Right hindlimb (tissue), 1 donor: ENCODE measurements around the gene NANS.
"Not testable (repeated sequence)": the region's sequence is repeated elsewhere in the genome, so short reads cannot be mapped to it uniquely, and the experiment has no call there.

Source experiments
- DNase-seq: peaks from one replicate; pipeline ENCODE4 v3.0.0-alpha.2; 2018

Gene NANS

DNA sequence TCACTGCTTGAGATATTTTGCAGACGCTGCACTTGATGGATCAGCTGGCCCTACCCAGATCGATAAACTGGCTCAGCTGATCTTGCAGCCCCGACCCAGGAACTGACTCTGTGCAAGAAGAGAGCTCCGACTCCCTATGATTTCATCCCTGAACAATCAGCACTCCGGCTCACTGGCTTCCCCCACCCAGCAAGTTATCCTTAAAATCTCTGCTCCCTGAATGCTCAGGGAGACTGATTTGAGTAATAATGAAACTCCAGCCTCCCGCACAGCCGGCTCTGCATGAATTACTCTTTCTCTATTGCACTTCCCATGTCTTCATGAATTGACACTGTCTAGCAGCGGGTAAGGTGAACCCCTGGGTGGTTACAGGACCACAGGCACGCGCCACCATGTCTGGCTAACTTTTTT lies 16.9 kb upstream of the NANS start:
- no peak for DNase-seq

DNA sequence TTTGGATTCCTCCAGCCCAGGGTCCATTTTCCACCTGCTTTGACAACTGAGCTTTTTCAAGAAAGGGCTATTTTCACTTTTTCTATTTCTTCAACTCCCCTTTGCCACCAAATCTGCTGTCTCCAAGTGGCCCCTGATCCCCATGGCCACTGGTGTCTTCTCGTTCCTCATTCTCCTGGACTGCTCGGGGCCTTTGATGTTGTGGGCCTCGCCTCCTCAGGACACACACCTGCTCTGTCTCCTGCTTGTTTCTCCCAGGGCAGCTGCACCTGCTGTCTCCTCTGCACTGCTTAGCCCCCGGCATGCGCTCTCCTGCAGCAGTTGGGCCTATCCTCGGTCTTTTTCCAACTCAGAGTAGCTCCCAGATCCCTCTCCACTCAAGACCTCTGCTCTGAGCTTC lies 16.3 kb upstream of the NANS start:
- DNase-seq: no peak

DNA sequence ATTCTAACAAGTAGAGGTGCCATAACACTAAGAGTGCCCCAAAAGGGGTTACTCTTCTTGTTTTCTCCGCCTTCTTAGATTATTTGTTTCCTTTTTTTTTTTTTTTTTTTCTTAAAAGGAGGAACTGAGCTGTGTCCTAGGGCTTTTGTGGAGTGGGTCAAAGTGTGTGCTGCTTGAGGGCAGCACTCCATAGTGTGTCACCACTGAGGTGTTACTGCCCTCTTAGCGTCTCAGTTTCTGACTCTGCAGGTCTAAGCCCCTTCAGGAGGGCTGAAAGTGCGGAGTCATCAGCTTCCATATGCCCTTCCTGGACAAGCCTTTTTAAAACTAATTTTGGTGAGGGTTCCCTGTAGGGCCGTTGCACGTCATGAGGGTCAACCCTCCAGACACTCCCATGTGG lies 12.6 kb upstream of the NANS start:
- no peak for DNase-seq

DNA sequence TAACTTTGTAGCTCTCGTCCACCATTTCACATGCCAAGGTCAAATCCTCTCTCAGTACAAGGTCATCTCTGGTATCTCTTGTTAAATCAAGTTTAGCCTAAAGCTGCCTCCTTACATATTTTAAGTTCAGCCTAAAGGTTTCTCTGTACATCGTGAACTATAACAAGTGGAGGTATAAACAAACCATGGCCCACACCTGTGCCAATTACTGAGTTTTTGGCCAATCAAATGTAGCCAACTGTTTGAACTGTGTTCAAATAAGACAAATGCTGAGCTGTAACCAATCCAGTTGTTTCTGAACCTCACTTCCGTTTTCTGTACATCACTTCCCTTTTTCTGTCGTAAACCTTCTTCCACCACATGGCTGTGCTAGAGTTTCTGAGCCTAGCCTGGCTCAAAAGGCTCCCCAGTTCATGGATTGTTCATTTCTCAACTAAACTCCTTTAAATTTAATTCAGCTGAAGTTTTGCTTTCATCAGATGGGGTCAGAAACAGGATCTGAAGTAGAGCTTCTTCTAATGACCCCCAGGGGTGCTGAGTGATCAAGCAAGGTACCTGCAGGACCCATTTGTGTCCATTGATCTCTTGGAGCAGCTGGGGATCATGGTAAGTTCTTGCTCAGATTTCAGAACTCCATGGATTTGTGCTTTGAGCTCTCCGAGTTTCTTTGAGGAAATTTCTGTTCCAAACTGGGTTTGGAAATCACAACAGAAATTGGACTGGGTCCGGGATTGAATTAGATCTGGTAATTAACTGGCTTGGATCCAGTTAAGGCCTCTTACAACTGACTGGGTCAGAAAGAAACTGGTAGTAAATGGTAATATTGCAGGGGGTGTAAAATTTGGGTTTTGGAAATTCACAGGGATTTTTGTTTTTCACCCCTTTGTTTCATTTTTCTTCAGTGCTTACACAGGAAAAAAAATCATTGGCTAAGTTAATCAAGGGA lies 11.0 kb upstream of the NANS start:
- no peak for DNase-seq

- no peak for DNase-seq
Observed at GRCh38 chr9:98046180-98046543, 10.4 kb upstream of the NANS start.

GRCh38 chr9:98047002-98047401 lies 9.5 kb upstream of the NANS start:
- no peak for DNase-seq

GRCh38 chr9:98049288-98050072 lies 7.1 kb upstream of the NANS start:
- DNase-seq: no peak

DNA sequence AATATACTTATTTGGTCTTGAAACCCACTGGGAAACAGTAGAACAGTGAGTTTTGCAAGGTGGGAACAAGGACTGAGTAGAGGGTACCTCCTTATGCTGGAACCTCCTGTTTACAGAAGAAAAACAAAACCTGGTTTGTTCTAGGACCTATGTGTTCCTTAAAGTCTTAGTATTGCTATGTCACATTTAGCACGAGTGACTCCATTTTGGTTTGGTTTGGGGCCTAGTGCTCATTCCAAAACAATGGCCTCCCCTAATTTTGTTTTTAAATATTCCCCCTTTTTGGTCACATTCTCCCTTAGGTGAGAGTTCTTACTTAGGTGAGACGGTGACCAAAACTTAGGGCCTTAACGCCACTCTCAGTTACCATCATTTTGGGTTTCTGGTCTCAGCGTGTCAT lies 6.2 kb upstream of the NANS start:
- DNase-seq: no peak

DNA sequence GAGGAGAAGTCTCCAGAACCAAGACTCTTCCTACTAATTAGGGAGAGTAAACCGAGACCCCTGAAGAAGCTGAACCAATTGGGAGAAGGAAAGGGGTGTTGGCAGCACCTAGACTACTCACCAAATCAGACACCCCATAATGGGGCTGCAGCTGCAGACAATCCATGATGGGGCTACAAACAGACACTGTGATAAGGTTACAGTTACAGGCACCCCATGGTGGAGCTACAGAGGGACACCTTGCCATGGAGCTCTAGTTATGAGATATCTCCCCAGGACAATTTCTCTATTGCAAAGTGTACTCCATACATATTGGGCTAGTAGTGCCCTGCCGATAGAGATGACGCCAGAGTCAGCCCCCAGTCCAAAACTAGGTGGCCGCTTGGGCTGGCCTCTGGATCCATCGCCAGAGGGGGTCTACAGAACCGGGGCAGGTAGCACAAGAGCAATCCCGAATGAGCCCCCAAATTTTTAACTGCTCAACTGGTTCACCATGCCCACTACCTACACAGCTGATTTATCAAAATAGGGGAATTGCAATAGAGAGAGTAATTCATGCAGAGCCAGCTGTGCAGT lies 2.1 kb upstream of the NANS start:
- DNase-seq: no peak

DNA sequence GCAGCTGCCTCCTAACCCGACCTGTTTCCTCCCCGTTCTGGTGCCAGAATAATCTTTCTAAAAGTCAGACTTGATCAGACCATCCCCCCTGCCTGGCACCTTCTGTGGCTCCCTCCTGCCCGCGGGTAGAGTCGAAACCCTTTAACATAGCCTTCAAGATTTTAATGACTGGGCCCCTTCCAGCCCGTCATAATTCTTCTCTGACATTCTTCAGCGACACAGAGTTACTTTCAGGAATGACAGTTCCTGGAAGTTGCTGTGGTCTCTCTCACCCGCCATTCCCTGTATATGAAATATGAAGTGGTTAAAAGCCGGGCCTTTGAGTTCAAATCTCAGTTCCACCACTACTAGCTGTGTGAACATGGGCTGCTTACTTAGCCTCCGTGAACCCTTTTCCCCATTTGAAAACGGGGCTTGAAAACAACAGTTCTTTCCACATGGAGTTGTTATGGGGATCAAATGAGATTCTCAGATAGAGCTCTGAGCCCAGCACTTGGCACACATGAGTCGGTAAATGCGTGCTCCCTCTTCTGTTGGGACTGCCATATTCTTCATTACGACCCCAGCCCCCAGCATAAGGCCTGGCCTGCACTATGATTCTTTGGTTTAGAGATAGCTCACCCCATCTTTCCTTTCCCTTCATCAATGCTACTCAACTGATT lies 737 bp downstream of the NANS start:
- DNase-seq: no peak

DNA sequence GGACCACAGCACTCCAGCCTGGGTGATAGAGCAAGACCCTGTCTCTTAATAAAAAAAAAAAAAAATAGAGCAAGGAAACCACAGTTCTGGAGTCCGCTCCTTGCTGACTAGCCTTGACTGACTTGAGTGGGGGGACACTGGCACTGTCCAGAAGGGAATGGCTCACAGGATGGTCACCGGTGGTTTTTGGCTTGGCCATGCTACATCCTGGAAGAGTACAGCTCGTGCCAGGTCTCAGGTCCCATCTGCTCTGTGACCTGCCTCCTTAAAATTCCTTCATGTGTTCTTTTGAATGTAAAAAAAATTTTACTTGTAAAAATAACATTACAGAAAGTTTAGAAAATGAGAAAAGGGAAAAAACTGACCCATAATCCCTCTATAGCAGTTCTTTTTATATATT lies 5.6 kb downstream of the NANS start:
- DNase-seq: no peak

GRCh38 chr9:98064623-98065392 lies 8.3 kb downstream of the NANS start:
- no peak for DNase-seq

DNA sequence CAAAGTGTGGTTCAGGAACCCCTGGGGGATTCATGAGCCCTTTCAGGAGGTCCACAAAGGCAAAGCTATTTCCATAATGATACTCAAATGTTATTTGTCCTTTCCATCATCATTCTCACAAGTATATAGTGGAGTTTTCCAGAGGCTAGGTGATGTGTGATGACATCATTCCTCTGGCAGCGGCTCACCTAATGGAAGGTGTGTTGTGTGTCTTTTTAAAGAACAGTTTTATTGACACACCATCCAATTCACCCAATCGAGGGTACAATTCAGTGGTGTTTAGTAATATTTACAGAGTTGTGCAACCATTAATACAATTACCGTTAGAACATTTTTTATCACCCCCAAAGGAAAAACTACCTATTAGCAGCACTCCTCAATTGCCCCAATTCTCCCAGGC lies 9.7 kb downstream of the NANS start:
- DNase-seq: no peak

DNA sequence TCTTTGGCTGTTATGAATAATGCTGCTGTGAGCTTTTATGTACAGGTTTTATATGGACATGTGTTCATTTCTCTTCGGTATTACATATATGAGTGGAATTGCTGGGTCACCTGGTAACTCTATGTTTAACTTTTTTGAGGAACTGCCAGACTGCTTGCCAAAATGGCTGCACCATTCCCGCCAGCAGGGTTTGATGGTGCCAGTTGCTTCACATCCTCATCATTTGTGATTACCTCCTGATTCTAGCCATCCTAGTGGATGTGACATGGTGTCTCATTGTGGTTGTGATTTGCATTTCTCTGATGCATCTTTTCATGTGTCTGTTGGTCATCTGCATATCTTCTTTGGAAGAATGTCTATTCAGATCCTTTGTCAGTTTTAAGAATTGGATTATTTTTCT lies 10.7 kb downstream of the NANS start:
- DNase-seq: no peak

- no peak for DNase-seq
Observed at GRCh38 chr9:98069551-98069950, 13.0 kb downstream of the NANS start.

DNA sequence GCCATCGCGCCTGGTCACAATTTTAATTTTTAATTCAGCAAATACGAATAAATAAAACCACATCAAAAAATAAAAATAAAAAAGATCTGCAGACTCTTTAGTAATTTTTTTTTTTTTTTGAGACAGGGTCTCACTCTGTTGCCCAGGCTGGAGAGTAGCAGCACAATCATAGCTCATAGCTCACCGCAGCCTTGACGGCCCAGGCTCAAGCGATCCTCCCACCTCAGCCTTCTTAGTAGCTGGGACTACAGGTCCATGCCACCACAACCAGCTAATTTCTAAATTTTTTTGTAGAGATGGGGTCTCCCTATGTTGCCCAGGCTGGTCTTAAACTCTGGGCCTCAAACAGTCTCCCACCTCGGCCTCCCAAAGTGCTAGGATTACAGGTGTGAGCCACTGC lies 14.2 kb downstream of the NANS start:
- no peak for DNase-seq

GRCh38 chr9:98071737-98072136 lies 15.2 kb downstream of the NANS start:
- no peak for DNase-seq

DNA sequence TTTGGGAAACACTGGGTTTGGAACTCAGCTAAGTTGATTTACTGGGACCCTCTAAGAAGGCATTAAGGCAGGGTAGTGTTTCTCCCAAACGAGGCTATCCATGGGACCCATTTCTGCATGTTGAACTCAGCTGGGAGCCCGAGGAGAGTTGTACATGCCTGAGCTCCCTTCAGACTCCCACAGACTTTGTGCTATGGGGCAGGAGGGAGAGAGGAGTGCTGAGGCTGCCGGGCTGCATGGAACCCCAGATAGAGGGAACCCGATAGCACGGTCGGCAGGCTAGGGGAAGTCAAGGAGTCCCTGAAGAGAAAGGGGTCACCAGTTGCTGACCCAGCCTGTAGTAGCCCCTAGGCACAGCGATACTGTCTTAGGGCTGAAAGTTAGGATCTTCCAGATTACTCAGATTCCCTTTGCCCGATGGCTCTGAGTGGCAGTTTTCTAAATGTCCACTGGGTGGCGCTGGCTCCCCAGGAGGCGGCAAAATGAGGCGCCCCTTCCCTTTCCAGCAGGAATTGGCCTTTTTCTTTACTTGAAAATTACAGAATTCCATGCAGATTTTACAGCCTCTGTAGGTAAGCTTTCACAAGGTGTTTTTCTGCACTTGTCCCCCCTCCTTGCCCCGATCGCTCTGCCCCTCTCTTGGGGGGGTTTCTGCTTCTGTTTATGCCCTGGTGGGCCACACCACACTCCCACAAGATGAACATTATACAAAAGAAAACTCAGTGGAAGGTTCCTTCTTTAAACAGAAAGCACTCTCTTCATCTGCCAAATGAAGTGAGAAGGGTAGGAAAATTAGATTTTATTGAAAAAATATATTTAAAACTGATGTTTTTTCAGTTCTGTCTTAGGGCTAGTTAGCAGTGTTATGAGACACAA lies 17.8 kb downstream of the NANS start:
- DNase-seq: peak; percentile 62

- DNase-seq: no peak
Observed at GRCh38 chr9:98075332-98075805, 18.8 kb downstream of the NANS start.

- not testable (repeated sequence) for DNase-seq
Observed at GRCh38 chr9:98076514-98076890, 20.0 kb downstream of the NANS start.

GRCh38 chr9:98078895-98079294 lies 22.4 kb downstream of the NANS start:
- DNase-seq: no peak
